ENCODE data around the gene SLC35E1.
A peak's percentile ranks its signal among the peaks of the same experiment; 100 is the strongest.

The SLC35E1 gene

GRCh38 chr19:16542045-16542909 lies 29.9 kb downstream of the SLC35E1 start, which contains the start of gene CHERP:
CHERP (minus strand) TSS chr19:16542437; CDS start chr19:16542378, 59 bp downstream.
- TF ChIP-seq, protein P1, sequence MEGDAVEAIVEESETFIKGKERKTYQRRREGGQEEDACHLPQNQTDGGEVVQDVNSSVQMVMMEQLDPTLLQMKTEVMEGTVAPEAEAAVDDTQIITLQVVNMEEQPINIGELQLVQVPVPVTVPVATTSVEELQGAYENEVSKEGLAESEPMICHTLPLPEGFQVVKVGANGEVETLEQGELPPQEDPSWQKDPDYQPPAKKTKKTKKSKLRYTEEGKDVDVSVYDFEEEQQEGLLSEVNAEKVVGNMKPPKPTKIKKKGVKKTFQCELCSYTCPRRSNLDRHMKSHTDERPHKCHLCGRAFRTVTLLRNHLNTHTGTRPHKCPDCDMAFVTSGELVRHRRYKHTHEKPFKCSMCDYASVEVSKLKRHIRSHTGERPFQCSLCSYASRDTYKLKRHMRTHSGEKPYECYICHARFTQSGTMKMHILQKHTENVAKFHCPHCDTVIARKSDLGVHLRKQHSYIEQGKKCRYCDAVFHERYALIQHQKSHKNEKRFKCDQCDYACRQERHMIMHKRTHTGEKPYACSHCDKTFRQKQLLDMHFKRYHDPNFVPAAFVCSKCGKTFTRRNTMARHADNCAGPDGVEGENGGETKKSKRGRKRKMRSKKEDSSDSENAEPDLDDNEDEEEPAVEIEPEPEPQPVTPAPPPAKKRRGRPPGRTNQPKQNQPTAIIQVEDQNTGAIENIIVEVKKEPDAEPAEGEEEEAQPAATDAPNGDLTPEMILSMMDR (conservative IDR thresholded peaks at IDR 0.05) = no peak
- peak within 1 kb of the TSS; percentile 96 for H3K27ac ChIP-seq

- H3K27ac ChIP-seq = peak overlapping the region; percentile 96
- TF ChIP-seq, protein P1 (conservative IDR thresholded peaks at IDR 0.05) = no peak
Observed at GRCh38 chr19:16541526-16542044, 30.6 kb downstream of the SLC35E1 start.

DNA sequence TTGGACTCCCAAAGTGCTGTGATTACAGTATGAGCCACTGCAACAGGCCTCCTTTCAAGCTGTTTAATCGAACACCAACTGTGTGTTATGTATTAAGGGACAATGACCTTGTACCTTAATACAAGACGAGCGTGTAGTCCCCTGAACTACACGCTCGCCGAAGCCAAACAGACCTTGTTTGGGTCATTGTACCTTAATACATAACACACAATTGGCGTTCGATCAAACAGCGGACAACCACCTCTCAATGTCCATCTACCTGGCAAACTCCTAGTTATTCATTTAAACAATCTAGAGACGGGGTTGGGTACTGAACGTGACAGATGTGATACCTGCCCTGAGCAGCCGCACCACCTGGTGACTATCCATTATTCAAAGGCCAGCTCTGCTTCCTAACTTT lies 31.3 kb downstream of the SLC35E1 start:
- TF ChIP-seq, protein P1 (conservative IDR thresholded peaks at IDR 0.05) = no peak
- peak overlapping the region; percentile 96; the same call in 1 of the 2 replicates for H3K27ac ChIP-seq

GRCh38 chr19:16537111-16537510 lies 35.1 kb downstream of the SLC35E1 start:
- TF ChIP-seq, protein P1 (conservative IDR thresholded peaks at IDR 0.05) = no peak
- no peak overlapping the region for H3K27ac ChIP-seq

DNA sequence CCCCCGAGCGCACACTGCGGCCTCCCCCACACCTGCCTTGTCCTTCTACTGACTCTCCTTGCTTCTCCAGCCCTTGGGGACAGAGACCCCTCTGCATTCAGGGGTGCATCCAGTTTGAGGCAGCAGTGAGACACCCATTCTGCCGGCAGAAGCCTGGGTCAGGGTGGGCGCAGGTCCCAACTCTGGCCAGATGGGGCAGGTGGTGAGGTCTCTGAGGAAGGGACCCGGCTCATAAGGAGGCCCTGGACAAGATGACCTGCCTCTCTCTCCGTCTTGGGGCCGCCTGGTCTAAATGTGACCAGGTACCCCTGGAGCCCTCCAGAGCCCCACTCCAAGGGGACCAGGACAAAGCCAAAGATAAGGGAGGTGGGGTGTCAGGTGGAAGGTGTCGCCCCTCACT lies 36.1 kb downstream of the SLC35E1 start:
- H3K27ac ChIP-seq = no peak overlapping the region
- TF ChIP-seq, protein P1 (conservative IDR thresholded peaks at IDR 0.05) = no peak

- H3K27ac ChIP-seq = no peak overlapping the region
- TF ChIP-seq, protein P1 (conservative IDR thresholded peaks at IDR 0.05) = no peak
Observed at GRCh38 chr19:16535381-16535780, 36.8 kb downstream of the SLC35E1 start.

DNA sequence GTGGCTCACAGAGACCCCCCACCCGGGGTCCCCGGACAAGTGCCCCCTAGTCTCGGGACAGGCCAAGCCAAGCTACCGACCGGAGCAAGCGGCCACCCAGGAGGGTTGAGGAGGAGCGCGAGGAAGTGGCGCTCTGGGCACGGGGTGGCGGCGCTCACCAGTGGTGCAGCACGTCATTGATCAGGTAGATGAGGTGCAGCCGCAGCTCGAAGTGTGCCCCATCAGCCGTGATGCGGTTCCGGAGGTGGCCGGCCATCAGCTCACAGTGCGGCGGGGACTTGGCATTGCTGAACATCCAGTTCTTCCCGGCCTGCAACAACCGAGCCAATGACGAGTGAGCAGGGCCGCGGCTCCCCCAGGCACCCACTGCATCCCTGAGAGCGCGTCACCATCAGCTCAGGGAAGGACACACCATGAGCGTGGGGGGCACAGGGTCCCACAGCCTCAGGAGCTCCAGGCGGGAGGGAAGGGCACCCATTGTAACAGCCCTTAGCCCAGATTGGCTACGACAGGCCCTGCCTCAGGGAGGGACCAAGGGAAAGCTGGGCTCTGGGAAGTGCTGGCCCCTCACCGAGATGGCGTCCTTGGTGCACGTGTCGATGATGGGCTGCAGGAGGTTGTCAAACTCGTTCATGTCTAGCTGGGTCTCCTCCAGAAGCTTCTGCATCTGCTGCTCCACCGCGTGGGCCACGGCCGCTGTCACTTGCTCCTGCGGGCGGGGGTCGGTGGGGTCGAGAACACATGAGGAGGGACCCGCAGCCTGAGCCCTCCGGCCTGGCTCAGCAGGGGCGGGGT lies 39.6 kb downstream of the SLC35E1 start:
- TF ChIP-seq, protein P1 (conservative IDR thresholded peaks at IDR 0.05) = no peak
- H3K27ac ChIP-seq = no peak overlapping the region; the same call in 1 of the 2 replicates

Measured in VCaP (cell line).